SK-N-SH treated with all-trans-retinoic acid at 6 μM for 48 hours (cell line): ENCODE data around the gene DENND1A.

Experiments
- ATAC-seq: fragments of 200-7000 bp; cut with Tn5 transposase; 3 replicates; pipeline ENCODE4 v1.9.1; 2020; ENCODE audit warnings: mild to moderate bottlenecking, moderate library complexity
- ARNTL ChIP-seq: fragments of 450-650 bp; formaldehyde crosslinking; IDR thresholded peaks from 2 replicates; pipeline ENCODE4 v1.5.0; 2020; ENCODE audit warnings: low read depth, mild to moderate bottlenecking, moderate library complexity, borderline replicate concordance
- BACH2 ChIP-seq: fragments of 250-450 bp; sonication (Bioruptor Pico); IDR thresholded peaks from 2 replicates; pipeline ENCODE4 v1.9.0; 2021; ENCODE audit warnings: mild to moderate bottlenecking, borderline replicate concordance
- CSDC2 ChIP-seq: fragments of 250-450 bp; sonication (Bioruptor Pico); IDR thresholded peaks from 2 replicates; pipeline ENCODE4 v1.5.0; 2020; ENCODE audit warnings: mild to moderate bottlenecking, moderate library complexity
- ESRRG ChIP-seq: fragments of 250-450 bp; sonication (Bioruptor Pico); IDR thresholded peaks from 2 replicates; pipeline ENCODE4 v1.6.1; 2021; ENCODE audit warnings: mild to moderate bottlenecking
- GLIS3 ChIP-seq: fragments of 250-450 bp; sonication (Bioruptor Pico); IDR thresholded peaks from 2 replicates; pipeline ENCODE4 v1.5.0; 2020; ENCODE audit warnings: mild to moderate bottlenecking, moderate library complexity
- ISL1 ChIP-seq: fragments of 250-450 bp; sonication (Bioruptor Pico); IDR thresholded peaks from 2 replicates; pipeline ENCODE4 v2.1.2; 2022; ENCODE audit warnings: mild to moderate bottlenecking, moderate library complexity
- OSR1 ChIP-seq: fragments of 250-450 bp; sonication (Bioruptor Pico); IDR thresholded peaks from 2 replicates; pipeline ENCODE4 v1.8.0; 2022; ENCODE audit warnings: moderate library complexity, mild to moderate bottlenecking, inconsistent platforms
- PPARA ChIP-seq: fragments of 250-450 bp; sonication (Bioruptor Pico); IDR thresholded peaks from 2 replicates; pipeline ENCODE4 v1.5.0; 2020; ENCODE audit warnings: mild to moderate bottlenecking, borderline replicate concordance
- RARB ChIP-seq: fragments of 250-450 bp; sonication (Bioruptor Pico); IDR thresholded peaks from 2 replicates; pipeline ENCODE4 v1.8.0; 2021; ENCODE audit warnings: mild to moderate bottlenecking, moderate library complexity
- SNAI2 ChIP-seq: fragments of 250-450 bp; sonication (Bioruptor Pico); IDR thresholded peaks from 2 replicates; pipeline ENCODE4 v1.5.0; 2020; ENCODE audit warnings: mild to moderate bottlenecking, moderate library complexity
- TCF4 ChIP-seq: fragments of 250-450 bp; sonication (Bioruptor Pico); IDR thresholded peaks from 2 replicates; pipeline ENCODE4 v1.8.0; 2021; ENCODE audit warnings: mild to moderate bottlenecking, moderate library complexity, borderline replicate concordance
- TOX ChIP-seq: fragments of 250-450 bp; sonication (Bioruptor Pico); IDR thresholded peaks from 2 replicates; pipeline ENCODE4 v1.8.0; 2021; ENCODE audit warnings: mild to moderate bottlenecking, moderate library complexity, borderline replicate concordance
- ZC3H10 ChIP-seq: fragments of 250-450 bp; sonication (Bioruptor Pico); IDR thresholded peaks from 2 replicates; pipeline ENCODE4 v1.5.1; 2021; ENCODE audit warnings: mild to moderate bottlenecking, moderate library complexity
- ZFP3 ChIP-seq: fragments of 250-450 bp; sonication (Bioruptor Pico); IDR thresholded peaks from 2 replicates; pipeline ENCODE4 v1.5.0; 2020; ENCODE audit warnings: mild to moderate bottlenecking, moderate library complexity
- ZFP30 ChIP-seq: fragments of 450-650 bp; formaldehyde crosslinking; IDR thresholded peaks from 2 replicates; pipeline ENCODE4 v1.5.0; 2022; ENCODE audit warnings: mild to moderate bottlenecking, moderate library complexity
- ZNF565 ChIP-seq: fragments of 450-650 bp; formaldehyde crosslinking; conservative IDR thresholded peaks from 2 replicates; pipeline ENCODE4 v1.5.0; 2020; ENCODE audit warnings: low read depth, mild to moderate bottlenecking, moderate library complexity
- ZNF70 ChIP-seq: fragments of 450-650 bp; formaldehyde crosslinking; IDR thresholded peaks from 2 replicates; pipeline ENCODE4 v1.5.0; 2020; ENCODE audit warnings: mild to moderate bottlenecking, moderate library complexity
- ZNF8 ChIP-seq: fragments of 450-650 bp; formaldehyde crosslinking; IDR thresholded peaks from 2 replicates; pipeline ENCODE4 v1.5.0; 2020; ENCODE audit warnings: mild to moderate bottlenecking, moderate library complexity
- TF ChIP-seq, protein P1 (sequence below): fragments of 250-450 bp; sonication (Bioruptor Pico); IDR thresholded peaks from 2 replicates; pipeline ENCODE4 v1.8.0; 2020; ENCODE audit warnings: mild to moderate bottlenecking, moderate library complexity, borderline replicate concordance
- TF ChIP-seq, protein P2 (sequence below): fragments of 250-450 bp; sonication (Bioruptor Pico); IDR thresholded peaks from 2 replicates; pipeline ENCODE4 v1.8.0; 2021; ENCODE audit warnings: low read depth, mild to moderate bottlenecking, moderate library complexity, borderline replicate concordance
- TF ChIP-seq, protein P3 (sequence below): fragments of 250-450 bp; sonication (Bioruptor Pico); IDR thresholded peaks from 2 replicates; pipeline ENCODE4 v1.5.1; 2021; ENCODE audit warnings: mild to moderate bottlenecking, moderate library complexity

DENND1A gene

DNA sequence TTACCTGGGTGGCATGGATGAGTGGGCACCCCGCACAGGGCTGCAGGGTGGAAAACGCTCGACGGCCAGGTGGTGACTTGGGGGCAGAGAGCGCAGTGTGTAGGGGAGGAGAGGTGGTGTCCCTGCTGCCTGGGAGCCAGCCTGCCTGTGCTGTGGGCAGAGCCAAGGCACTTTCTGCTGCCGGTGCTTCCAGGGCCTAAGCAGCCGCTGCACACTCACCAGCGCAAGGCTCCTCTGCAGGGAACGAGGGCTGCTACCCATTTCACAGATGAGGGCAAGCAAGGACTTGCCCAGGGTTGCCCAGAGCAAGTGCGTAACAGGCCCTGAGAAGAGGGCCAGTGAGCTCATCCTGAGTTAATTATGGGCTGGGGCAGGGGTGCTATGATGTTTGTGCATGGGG lies 511.4 kb downstream of the DENND1A start (continued):
- TF ChIP-seq TOX (CRISPR knock-in tag) (no peak), ZFP30 (no peak), ZFP3 (CRISPR knock-in tag) (no peak), ZNF8 (CRISPR knock-in tag) (no peak), TCF4 (no peak), ZC3H10 (no peak), ZNF565 (no peak)
- TF ChIP-seq, protein P1, sequence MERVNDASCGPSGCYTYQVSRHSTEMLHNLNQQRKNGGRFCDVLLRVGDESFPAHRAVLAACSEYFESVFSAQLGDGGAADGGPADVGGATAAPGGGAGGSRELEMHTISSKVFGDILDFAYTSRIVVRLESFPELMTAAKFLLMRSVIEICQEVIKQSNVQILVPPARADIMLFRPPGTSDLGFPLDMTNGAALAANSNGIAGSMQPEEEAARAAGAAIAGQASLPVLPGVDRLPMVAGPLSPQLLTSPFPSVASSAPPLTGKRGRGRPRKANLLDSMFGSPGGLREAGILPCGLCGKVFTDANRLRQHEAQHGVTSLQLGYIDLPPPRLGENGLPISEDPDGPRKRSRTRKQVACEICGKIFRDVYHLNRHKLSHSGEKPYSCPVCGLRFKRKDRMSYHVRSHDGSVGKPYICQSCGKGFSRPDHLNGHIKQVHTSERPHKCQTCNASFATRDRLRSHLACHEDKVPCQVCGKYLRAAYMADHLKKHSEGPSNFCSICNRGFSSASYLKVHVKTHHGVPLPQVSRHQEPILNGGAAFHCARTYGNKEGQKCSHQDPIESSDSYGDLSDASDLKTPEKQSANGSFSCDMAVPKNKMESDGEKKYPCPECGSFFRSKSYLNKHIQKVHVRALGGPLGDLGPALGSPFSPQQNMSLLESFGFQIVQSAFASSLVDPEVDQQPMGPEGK = no peak

DNA sequence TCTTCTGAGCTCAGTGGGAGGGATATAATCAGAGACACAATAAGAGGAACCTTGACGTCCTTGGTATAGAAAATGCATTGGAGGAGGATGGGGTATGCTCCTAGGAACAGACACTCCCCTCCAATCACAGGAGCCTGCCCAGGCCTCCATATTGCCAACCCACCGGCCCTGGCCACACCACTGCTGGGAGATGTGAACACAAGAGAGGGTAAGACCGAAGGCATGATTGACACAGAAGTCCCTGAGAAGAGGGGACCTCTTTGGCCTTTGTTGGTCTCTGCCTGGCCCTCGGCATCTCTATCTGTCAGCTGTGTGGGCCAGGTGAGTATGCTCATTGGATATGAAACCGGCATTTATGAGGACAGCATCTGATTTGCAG lies 511.9 kb downstream of the DENND1A start:
- no peak for ATAC-seq
- no peak for TF ChIP-seq ISL1
- no peak for TF ChIP-seq TOX (CRISPR knock-in tag)
- TF ChIP-seq RARB (CRISPR knock-in tag) = no peak
- TF ChIP-seq OSR1 = no peak
- no peak for TF ChIP-seq ZNF565
- no peak for TF ChIP-seq PPARA (CRISPR knock-in tag)
- TF ChIP-seq ARNTL (CRISPR knock-in tag) = no peak
- no peak for TF ChIP-seq ZC3H10
- TF ChIP-seq ZFP30 = no peak
- TF ChIP-seq ESRRG (CRISPR knock-in tag) = no peak
- TF ChIP-seq, protein P2, sequence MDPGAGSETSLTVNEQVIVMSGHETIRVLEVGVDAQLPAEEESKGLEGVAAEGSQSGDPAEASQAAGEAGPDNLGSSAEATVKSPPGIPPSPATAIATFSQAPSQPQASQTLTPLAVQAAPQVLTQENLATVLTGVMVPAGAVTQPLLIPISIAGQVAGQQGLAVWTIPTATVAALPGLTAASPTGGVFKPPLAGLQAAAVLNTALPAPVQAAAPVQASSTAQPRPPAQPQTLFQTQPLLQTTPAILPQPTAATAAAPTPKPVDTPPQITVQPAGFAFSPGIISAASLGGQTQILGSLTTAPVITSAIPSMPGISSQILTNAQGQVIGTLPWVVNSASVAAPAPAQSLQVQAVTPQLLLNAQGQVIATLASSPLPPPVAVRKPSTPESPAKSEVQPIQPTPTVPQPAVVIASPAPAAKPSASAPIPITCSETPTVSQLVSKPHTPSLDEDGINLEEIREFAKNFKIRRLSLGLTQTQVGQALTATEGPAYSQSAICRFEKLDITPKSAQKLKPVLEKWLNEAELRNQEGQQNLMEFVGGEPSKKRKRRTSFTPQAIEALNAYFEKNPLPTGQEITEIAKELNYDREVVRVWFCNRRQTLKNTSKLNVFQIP (CRISPR knock-in tag) = no peak
- TF ChIP-seq ZNF8 (CRISPR knock-in tag) = no peak
- TF ChIP-seq, protein P3, sequence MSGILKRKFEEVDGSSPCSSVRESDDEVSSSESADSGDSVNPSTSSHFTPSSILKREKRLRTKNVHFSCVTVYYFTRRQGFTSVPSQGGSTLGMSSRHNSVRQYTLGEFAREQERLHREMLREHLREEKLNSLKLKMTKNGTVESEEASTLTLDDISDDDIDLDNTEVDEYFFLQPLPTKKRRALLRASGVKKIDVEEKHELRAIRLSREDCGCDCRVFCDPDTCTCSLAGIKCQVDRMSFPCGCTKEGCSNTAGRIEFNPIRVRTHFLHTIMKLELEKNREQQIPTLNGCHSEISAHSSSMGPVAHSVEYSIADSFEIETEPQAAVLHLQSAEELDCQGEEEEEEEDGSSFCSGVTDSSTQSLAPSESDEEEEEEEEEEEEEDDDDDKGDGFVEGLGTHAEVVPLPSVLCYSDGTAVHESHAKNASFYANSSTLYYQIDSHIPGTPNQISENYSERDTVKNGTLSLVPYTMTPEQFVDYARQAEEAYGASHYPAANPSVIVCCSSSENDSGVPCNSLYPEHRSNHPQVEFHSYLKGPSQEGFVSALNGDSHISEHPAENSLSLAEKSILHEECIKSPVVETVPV = no peak
- TF ChIP-seq ZNF70 (CRISPR knock-in tag) = no peak

GRCh38 chr9:123417289-123418051 lies 512.5 kb downstream of the DENND1A start:
- TF ChIP-seq ESRRG (CRISPR knock-in tag) (no peak), OSR1 (no peak), ZNF8 (CRISPR knock-in tag) (no peak), GLIS3 (CRISPR knock-in tag) (no peak), BACH2 (CRISPR knock-in tag) (no peak), TOX (CRISPR knock-in tag) (no peak), SNAI2 (CRISPR knock-in tag) (no peak), ZNF565 (no peak), TCF4 (no peak), ARNTL (CRISPR knock-in tag) (no peak), ZC3H10 (no peak), ZFP3 (CRISPR knock-in tag) (no peak), ZNF70 (CRISPR knock-in tag) (no peak), CSDC2 (CRISPR knock-in tag) (no peak), ZFP30 (no peak), PPARA (CRISPR knock-in tag) (no peak), RARB (CRISPR knock-in tag) (no peak)
- TF ChIP-seq, protein P3 = no peak
- TF ChIP-seq, protein P2 (CRISPR knock-in tag) = no peak
- TF ChIP-seq, protein P1 = no peak
- TF ChIP-seq, all 23 proteins: peak for 0
- ATAC-seq = no peak
